ENCODE results near the gene MEP1A. TPM values are rescaled to one million over a fixed set of nuclear protein-coding genes. Genes with fewer than 3 reads are reported as not detected.
"Not testable (repeated sequence)": the region's sequence is repeated elsewhere in the genome, so short reads cannot be mapped to it uniquely, and the experiment has no call there.

MEP1A gene
- not detected for total RNA-seq

- intact Hi-C loops (cut with micrococcal nuclease): no loop called here
- ChIA-PET CTCF (no interaction called here), POLR2A (no interaction called here)
- H3K36me3 Mint-ChIP-seq: no peaks in the 10 kb centered on the region
- no peaks in the 10 kb centered on the region for H3K4me1 Mint-ChIP-seq (ENCODE audit: low read depth)
- no peaks in the 10 kb centered on the region for H3K27me3 Mint-ChIP-seq
- H3K4me3 Mint-ChIP-seq: no peak within 1 kb of the TSS
- no peak within 1 kb of the TSS for H3K27ac Mint-ChIP-seq
- DNase-seq: no peak
- no peaks in the 10 kb centered on the region for H3K9me3 Mint-ChIP-seq
Observed at GRCh38 chr6:46793138-46793537, at the start of gene MEP1A. Gene MEP1A, plus strand, starts transcription at chr6:46793389. Its CDS starts 10 bp downstream, at chr6:46793399.

- no peak overlapping the region for H3K4me3 Mint-ChIP-seq
- H3K9me3 Mint-ChIP-seq: no peaks in the 10 kb centered on the region
- intact Hi-C loops (cut with micrococcal nuclease): no loop called here
- CTCF ChIA-PET: no interaction called here
- no peak overlapping the region for H3K27ac Mint-ChIP-seq
- H3K4me1 Mint-ChIP-seq (ENCODE audit: low read depth): no peaks in the 10 kb centered on the region
- POLR2A ChIA-PET: no interaction called here
- H3K27me3 Mint-ChIP-seq: peaks cover 5% of the 10 kb centered on the region
- no peaks in the 10 kb centered on the region for H3K36me3 Mint-ChIP-seq
- DNase-seq: no peak
Observed at GRCh38 chr6:46743425-46744158, 49.6 kb upstream of the MEP1A start.

GRCh38 chr6:46744159-46744725 lies 48.9 kb upstream of the MEP1A start:
- CTCF ChIA-PET; DNase-seq; H3K4me3 Mint-ChIP-seq; H3K4me1 Mint-ChIP-seq (ENCODE audit: low read depth); H3K36me3 Mint-ChIP-seq; H3K9me3 Mint-ChIP-seq; H3K27ac Mint-ChIP-seq; POLR2A ChIA-PET; H3K27me3 Mint-ChIP-seq; intact Hi-C loops (cut with micrococcal nuclease): not testable (repeated sequence)

- H3K36me3 Mint-ChIP-seq: no peaks in the 10 kb centered on the region
- no peaks in the 10 kb centered on the region for H3K9me3 Mint-ChIP-seq
- ChIA-PET CTCF (no interaction called here), POLR2A (no interaction called here)
- no peak overlapping the region for H3K4me3 Mint-ChIP-seq
- H3K27me3 Mint-ChIP-seq: peaks cover 5% of the 10 kb centered on the region
- H3K27ac Mint-ChIP-seq: no peak overlapping the region
- intact Hi-C loops (cut with micrococcal nuclease): no loop called here
- H3K4me1 Mint-ChIP-seq (ENCODE audit: low read depth): no peaks in the 10 kb centered on the region
- no peak for DNase-seq
Observed at GRCh38 chr6:46745973-46746372, 47.2 kb upstream of the MEP1A start.

GRCh38 chr6:46746696-46747095 lies 46.5 kb upstream of the MEP1A start, which contains the start of gene ANKRD66:
Gene ANKRD66, plus strand, starts transcription at chr6:46746933. Its CDS starts 5,016 bp downstream, at chr6:46751949.
- intact Hi-C loops (cut with micrococcal nuclease): no loop called here

GRCh38 chr6:46748940-46749503 lies 44.2 kb upstream of the MEP1A start:
- intact Hi-C loops (cut with micrococcal nuclease): no loop called here
- Mint-ChIP-seq H3K36me3 (no peaks in the 10 kb centered on the region), H3K4me3 (no peak overlapping the region), H3K9me3 (no peaks in the 10 kb centered on the region), H3K27ac (no peak overlapping the region), H3K4me1 (ENCODE audit: low read depth) (no peaks in the 10 kb centered on the region), H3K27me3 (peaks cover 7% of the 10 kb centered on the region)
- POLR2A ChIA-PET: no interaction called here
- CTCF ChIA-PET: no interaction called here
- DNase-seq: no peak

More at GRCh38 chr6:46746696-46747095, 46.5 kb upstream of the MEP1A start, which contains the start of gene ANKRD66:
- H3K27me3 Mint-ChIP-seq: peaks cover 5% of the 10 kb centered on the region
- H3K27ac Mint-ChIP-seq: no peak within 1 kb of the TSS
- no peak for DNase-seq
- ChIA-PET CTCF (no interaction called here), POLR2A (no interaction called here)
- no peaks in the 10 kb centered on the region for H3K9me3 Mint-ChIP-seq
- H3K36me3 Mint-ChIP-seq: no peaks in the 10 kb centered on the region
- H3K4me3 Mint-ChIP-seq: no peak within 1 kb of the TSS
- no peaks in the 10 kb centered on the region for H3K4me1 Mint-ChIP-seq (ENCODE audit: low read depth)

- H3K27ac Mint-ChIP-seq: no peak overlapping the region
- H3K4me3 Mint-ChIP-seq: no peak overlapping the region
- ChIA-PET POLR2A (no interaction called here), CTCF (no interaction called here)
- peaks cover 5% of the 10 kb centered on the region for H3K27me3 Mint-ChIP-seq
- no peak for DNase-seq
- intact Hi-C loops (cut with micrococcal nuclease): no loop called here
- H3K9me3 Mint-ChIP-seq: no peaks in the 10 kb centered on the region
- H3K4me1 Mint-ChIP-seq (ENCODE audit: low read depth): no peaks in the 10 kb centered on the region
- H3K36me3 Mint-ChIP-seq: no peaks in the 10 kb centered on the region
Observed at GRCh38 chr6:46749731-46750130, 43.5 kb upstream of the MEP1A start.

GRCh38 chr6:46751658-46752057 lies 41.5 kb upstream of the MEP1A start:
- ChIA-PET CTCF (no interaction called here), POLR2A (no interaction called here)
- no peak overlapping the region for H3K4me3 Mint-ChIP-seq
- DNase-seq: no peak
- H3K4me1 Mint-ChIP-seq (ENCODE audit: low read depth): no peaks in the 10 kb centered on the region
- no peak overlapping the region for H3K27ac Mint-ChIP-seq
- intact Hi-C loops (cut with micrococcal nuclease): no loop called here
- no peaks in the 10 kb centered on the region for H3K36me3 Mint-ChIP-seq
- peaks cover 1% of the 10 kb centered on the region for H3K27me3 Mint-ChIP-seq
- no peaks in the 10 kb centered on the region for H3K9me3 Mint-ChIP-seq

- H3K4me1 Mint-ChIP-seq (ENCODE audit: low read depth): no peaks in the 10 kb centered on the region
- intact Hi-C loops (cut with micrococcal nuclease): no loop called here
- H3K27me3 Mint-ChIP-seq: peaks cover 1% of the 10 kb centered on the region
- no peaks in the 10 kb centered on the region for H3K9me3 Mint-ChIP-seq
- no peaks in the 10 kb centered on the region for H3K36me3 Mint-ChIP-seq
- ChIA-PET POLR2A (no interaction called here), CTCF (no interaction called here)
- no peak overlapping the region for H3K27ac Mint-ChIP-seq
- no peak overlapping the region for H3K4me3 Mint-ChIP-seq
- DNase-seq: no peak
Observed at GRCh38 chr6:46755865-46756264, 37.3 kb upstream of the MEP1A start.

GRCh38 chr6:46756469-46757213 lies 36.5 kb upstream of the MEP1A start:
- H3K4me3 Mint-ChIP-seq: no peak overlapping the region
- CTCF ChIA-PET: no interaction called here
- DNase-seq: no peak
- intact Hi-C loops (cut with micrococcal nuclease): no loop called here
- H3K9me3 Mint-ChIP-seq: no peaks in the 10 kb centered on the region
- H3K27me3 Mint-ChIP-seq: peaks cover 1% of the 10 kb centered on the region
- H3K27ac Mint-ChIP-seq: no peak overlapping the region
- H3K4me1 Mint-ChIP-seq (ENCODE audit: low read depth): no peaks in the 10 kb centered on the region
- POLR2A ChIA-PET: no interaction called here
- no peaks in the 10 kb centered on the region for H3K36me3 Mint-ChIP-seq

GRCh38 chr6:46757214-46757596 lies 36.0 kb upstream of the MEP1A start:
- ChIA-PET CTCF (no interaction called here), POLR2A (no interaction called here)
- Mint-ChIP-seq H3K9me3 (no peaks in the 10 kb centered on the region), H3K27ac (no peak overlapping the region), H3K27me3 (peaks cover 1% of the 10 kb centered on the region), H3K36me3 (no peaks in the 10 kb centered on the region), H3K4me3 (no peak overlapping the region), H3K4me1 (ENCODE audit: low read depth) (no peaks in the 10 kb centered on the region)
- DNase-seq: no peak
- intact Hi-C loops (cut with micrococcal nuclease): no loop called here

GRCh38 chr6:46758960-46759753 lies 34.0 kb upstream of the MEP1A start:
- no peak for DNase-seq
- Mint-ChIP-seq H3K4me3 (no peak overlapping the region), H3K9me3 (no peaks in the 10 kb centered on the region), H3K27me3 (peaks cover 1% of the 10 kb centered on the region), H3K27ac (no peak overlapping the region), H3K36me3 (no peaks in the 10 kb centered on the region), H3K4me1 (ENCODE audit: low read depth) (no peaks in the 10 kb centered on the region)
- POLR2A ChIA-PET: no interaction called here
- CTCF ChIA-PET: no interaction called here
- intact Hi-C loops (cut with micrococcal nuclease): no loop called here
